HepG2 (cell line): ENCODE data around the gene MRI1. TPM values are rescaled to one million over a fixed set of nuclear protein-coding genes. Genes with fewer than 3 reads are reported as not detected.
"Not testable (repeated sequence)": the region's sequence is repeated elsewhere in the genome, so short reads cannot be mapped to it uniquely, and the experiment has no call there.

Experiments used
- ATAC-seq: fragments of 200-7000 bp; cut with Tn5 transposase; 3 replicates; pipeline ENCODE4 v1.9.1; 2020; ENCODE audit warnings: mild to moderate bottlenecking, moderate library complexity
- BruUV-seq: library from RNA; stranded (reverse); fragments of 400-500 nt; replicated peaks from 2 replicates; lab custom pipeline; 2021; lab: Mats Ljungman, UMichigan
- CTCF ChIA-PET: fragments of 300-600 bp; formaldehyde crosslinking; extraction: SDS; loops from one replicate; lab custom pipeline; 2021; ENCODE audit warnings: low total read pairs, inconsistent platforms, low intra/inter-chr PET ratio; lab: Yijun Ruan, JAX
- POLR2A ChIA-PET: fragments of 350-600 bp; sonication (Branson Sonifier 250); formaldehyde crosslinking; loops from one replicate; lab custom pipeline; 2020; ENCODE audit warnings: antibody characterized with exemption, inconsistent platforms; lab: Yijun Ruan, JAX
- DNase-seq: peaks from one replicate; pipeline ENCODE4 v3.0.0-alpha.2; 2015; ENCODE audit warnings: low spot score
- FAIRE-seq: peaks from 3 replicates; lab custom pipeline; 2011; peaks lifted over from hg19 to GRCh38; lab: Jason Lieb, UNC
- H2AFZ ChIP-seq: one replicate; pipeline ENCODE4 v1.6.1; 2011; ENCODE audit warnings: low read length, inconsistent platforms
- H3K27ac ChIP-seq: fragments of 300-600 bp; 3 replicates; pipeline ENCODE4 v1.8.0; 2011; ENCODE audit warnings: mixed run types, mild to moderate bottlenecking, mixed read lengths, low read length, inconsistent platforms; ENCODE audit not compliant: insufficient read depth; ENCODE audit errors: extremely low read length
- H3K27me3 ChIP-seq, 2 experiments: fragments of 200-600 bp in 1 of 2; 2 replicates in 1 of 2; 3 replicates in 1 of 2; pipeline versions ENCODE4 v1.6.0 to v1.8.0; 2011; ENCODE audit warnings: low read length in 2 of 2, mild to moderate bottlenecking in 2 of 2, moderate library complexity in 2 of 2, inconsistent platforms in 1 of 2; ENCODE audit not compliant: insufficient read depth in 2 of 2, control insufficient read depth in 1 of 2
- H3K36me3 ChIP-seq, 2 experiments: fragments of 200-600 bp in 1 of 2; replicated peaks in 1 of 2; 2 replicates in 1 of 2; 3 replicates in 1 of 2; pipeline versions ENCODE4 v1.5.1 to v1.8.0; 2011; ENCODE audit warnings: low read length in 2 of 2, inconsistent platforms in 1 of 2; ENCODE audit not compliant: insufficient read depth in 2 of 2, control insufficient read depth in 1 of 2
- H3K4me1 ChIP-seq: 2 replicates; pipeline ENCODE4 v1.5.1; 2012; ENCODE audit warnings: low read length, inconsistent platforms; ENCODE audit not compliant: insufficient read depth
- H3K4me2 ChIP-seq: 2 replicates; pipeline ENCODE4 v1.6.0; 2011; ENCODE audit warnings: low read depth, low read length, inconsistent platforms
- H3K4me3 ChIP-seq, 3 experiments: fragments of 200-600 bp in 1 of 3; sonication (generic), shearing (Covaris generic) in 1 of 3; replicated peaks in 1 of 3; 2 replicates each; pipeline ENCODE4 v1.5.1; 2011 to 2016; ENCODE audit warnings: low read length in 3 of 3, inconsistent platforms in 2 of 3, low read depth in 2 of 3, mild to moderate bottlenecking in 2 of 3, control low read depth in 1 of 3, mixed read lengths in 1 of 3; ENCODE audit not compliant: insufficient read depth in 1 of 3
- H3K79me2 ChIP-seq: one replicate; pipeline ENCODE4 v1.6.1; 2011; ENCODE audit warnings: low read length, inconsistent platforms; ENCODE audit not compliant: insufficient read depth
- H3K9ac ChIP-seq: 2 replicates; pipeline ENCODE4 v1.6.0; 2011; ENCODE audit warnings: mild to moderate bottlenecking, low read depth, low read length, inconsistent platforms; ENCODE audit not compliant: insufficient read depth
- H3K9me3 ChIP-seq: 2 replicates; pipeline ENCODE4 v1.5.1; 2012; ENCODE audit warnings: mild to moderate bottlenecking, low read length
- H4K20me1 ChIP-seq: 2 replicates; pipeline ENCODE4 v1.6.0; 2011; ENCODE audit warnings: inconsistent platforms, mild to moderate bottlenecking, low read length, moderate library complexity; ENCODE audit not compliant: insufficient read depth
- GRHL1 ChIP-seq: sonication (generic); formaldehyde crosslinking; conservative IDR thresholded peaks from 2 replicates; pipeline ENCODE4 v1.8.0; 2022; ENCODE audit warnings: missing genetic modification reagents
- KAT7 ChIP-seq: IDR thresholded peaks from 2 replicates; pipeline ENCODE4 v1.6.1; 2018; ENCODE audit warnings: borderline replicate concordance, missing compliant biosample characterization
- MATR3 ChIP-seq: sonication (generic); formaldehyde crosslinking; IDR thresholded peaks from 2 replicates; pipeline ENCODE4 v1.4.0; 2020; ENCODE audit warnings: missing genetic modification reagents
- PHF21A ChIP-seq: sonication (generic); formaldehyde crosslinking; IDR thresholded peaks from 2 replicates; pipeline ENCODE4 v1.5.0; 2020; ENCODE audit warnings: mild to moderate bottlenecking, missing genetic modification reagents
- SNAPC4 ChIP-seq: sonication (generic); formaldehyde crosslinking; IDR thresholded peaks from 2 replicates; pipeline ENCODE4 v1.4.0; 2020; ENCODE audit warnings: mild to moderate bottlenecking, missing genetic modification reagents
- U2AF1 ChIP-seq: fragments of 200-400 bp; formaldehyde crosslinking; optimal IDR thresholded peaks from 2 replicates; pipeline ENCODE3; 2017; ENCODE audit warnings: mild to moderate bottlenecking, low read depth, low read length
- ZNF30 ChIP-seq: sonication (generic); formaldehyde crosslinking; IDR thresholded peaks from 2 replicates; pipeline ENCODE4 v1.5.0; 2020; ENCODE audit warnings: mild to moderate bottlenecking, missing genetic modification reagents
- ZNF460 ChIP-seq: sonication (generic); formaldehyde crosslinking; IDR thresholded peaks from 2 replicates; pipeline ENCODE4 v1.5.1; 2020; ENCODE audit warnings: missing genetic modification reagents, mild to moderate bottlenecking, borderline replicate concordance
- WGBS: methylation state at CpG from one replicate; pipeline ENCODE4 v1.1.6; 2017; ENCODE audit warnings: low lambda C conversion rate; 5-methylcytosine and 5-hydroxymethylcytosine counted together
- in situ Hi-C: cut with HindIII; loops from 2 replicates; pipeline ENCODE4 v1.10.0; 2017; ENCODE audit warnings: low pct_unique_long_range_greater_than_20kb; ENCODE audit not compliant: extremely low pct_ligation_motif_present
- intact Hi-C: fragments of 100-400 bp; cut with micrococcal nuclease; formaldehyde crosslinking; loops from one replicate; pipeline ENCODE4 v1.10.0; 2022; ENCODE audit not compliant: unreplicated experiment
- polyA plus RNA-seq, 8 experiments: library from polyadenylated mRNA; depleted of rRNA in 3 of 8; stranded (reverse) in 7 of 8; unstranded in 1 of 8; fragments of >200 nt; fragmentation: Illumina TruSeq in 4 of 8; extraction: Trizol in 4 of 8; gene quantifications; 2 replicates each; pipeline versions ENCODE4 v1.2.1 to v1.2.3, GENCODE V29; 2011 to 2016; ENCODE audit warnings: low read depth in 4 of 8, missing spikeins in 1 of 8, mixed read lengths in 1 of 8; ENCODE audit not compliant: insufficient read depth in 1 of 8
- total RNA-seq, 5 experiments: library from RNA; depleted of rRNA; stranded (reverse); fragments of >200 nt; fragmentation: Illumina TruSeq; extraction: Trizol; gene quantifications; 2 replicates each; pipeline ENCODE4 v1.2.3, GENCODE V29; 2016; ENCODE audit warnings: low read depth in 1 of 5

The MRI1 gene
- total and polyA plus RNA-seq, 2 of the 13 experiments (the other 11 are each of a cell fraction or from before 2014, with no cell fraction given), result 20.1 to 20.6 TPM

GRCh38 chr19:13793317-13793716 lies 29.0 kb downstream of the MRI1 start:
- FAIRE-seq, BruUV-seq, H3K27me3 ChIP-seq, H3K79me2 ChIP-seq, H3K4me3 ChIP-seq, H4K20me1 ChIP-seq, ATAC-seq, H3K9me3 ChIP-seq, in situ Hi-C loops, intact Hi-C loops, DNase-seq, H3K36me3 ChIP-seq, H3K27ac ChIP-seq, H3K4me2 ChIP-seq, POLR2A ChIA-PET, H3K9ac ChIP-seq, H2AFZ ChIP-seq: not testable (repeated sequence)
- peaks cover 31% of the 10 kb centered on the region for H3K4me1 ChIP-seq
- TF ChIP-seq PHF21A (0 out of 2 replicates have a peak, but pooled peaks have one; percentile 19), ZNF460 (CRISPR knock-in tag) (peak; percentile 56; the same call in 1 of the 2 replicates)
- 43% methylated on average over 9 of the region's 9 CpGs for WGBS
- CTCF ChIA-PET, result interaction anchor here (1.2 kb wide), 1 partner anchor 8 kb away, joined by 3 read pairs; no protein-coding TSS in a partner anchor

GRCh38 chr19:13794398-13794756 lies 30.1 kb downstream of the MRI1 start:
- ATAC-seq, result no peak
- TSS peak; percentile 94 for BruUV-seq
- Histone ChIP-seq H3K79me2 (peaks cover 2% of the 10 kb centered on the region), H2AFZ (no peak overlapping the region), H3K36me3 (no peaks in the 10 kb centered on the region), H3K4me1 (peaks cover 31% of the 10 kb centered on the region), H3K27ac (peak overlapping the region; percentile 48), H3K27me3 (no peaks in the 10 kb centered on the region), H3K4me2 (peak overlapping the region; percentile 95), H3K9ac (peak overlapping the region; percentile 63; the same call in 1 of the 2 replicates), H3K9me3 (no peaks in the 10 kb centered on the region), H3K4me3 (peak overlapping the region; percentile 50 to 93 (median 91)), H4K20me1 (no peaks in the 10 kb centered on the region)
- intact Hi-C loops, result no loop called here
- DNase-seq, result no peak
- ChIA-PET POLR2A (interaction anchor here (0.6 to 3.5 kb wide), 7 partner anchors 10 to 286 kb away, joined by 3 to 19 read pairs (median 7); partner anchors contain the start of gene C19orf53), CTCF (interaction anchor here (1.2 kb wide), 1 partner anchor 9 kb away, joined by 3 read pairs; no protein-coding TSS in a partner anchor)
- WGBS, result 1% methylated on average over 8 of the region's 8 CpGs
- in situ Hi-C loops, result no loop called here
- no peak for TF ChIP-seq GRHL1 (CRISPR knock-in tag)
- TF ChIP-seq SNAPC4, result no peak
- TF ChIP-seq ZNF30 (CRISPR knock-in tag), result 0 out of 2 replicates have a peak, but pooled peaks have one; percentile 18
- no peak for TF ChIP-seq MATR3 (CRISPR knock-in tag)
- TF ChIP-seq KAT7 (CRISPR knock-in tag), result no peak
- TF ChIP-seq U2AF1, result peak; percentile 5
- no peak for FAIRE-seq
